Mesenchymal stem cell (in vitro differentiated cells and primary cell): ENCODE results near the gene ADAMTSL1.

Source experiments
- DNase-seq: peaks from one replicate; pipeline ENCODE4 v3.0.0-alpha.2; 2013
- H2AFZ ChIP-seq: one replicate; pipeline ENCODE4 v1.6.1; 2013; ENCODE audit warnings: low read depth, mild to moderate bottlenecking, control low read depth, inconsistent platforms, low read length, moderate library complexity
- H2AK5ac ChIP-seq: 2 replicates; pipeline ENCODE4 v1.6.1; 2013; ENCODE audit warnings: low read length, moderate library complexity, mild to moderate bottlenecking, inconsistent platforms; ENCODE audit not compliant: severe bottlenecking
- H2BK120ac ChIP-seq: one replicate; pipeline ENCODE4 v1.6.1; 2013; ENCODE audit warnings: low read depth, mild to moderate bottlenecking, inconsistent platforms, low read length, moderate library complexity
- H2BK12ac ChIP-seq, 2 experiments: one replicate each; pipeline ENCODE4 v1.6.1; 2013; ENCODE audit warnings: inconsistent platforms in 2 of 2, low read length in 2 of 2, mild to moderate bottlenecking in 2 of 2, moderate library complexity in 2 of 2, control low read depth in 1 of 2
- H2BK15ac ChIP-seq: one replicate; pipeline ENCODE4 v1.6.1; 2013; ENCODE audit warnings: mild to moderate bottlenecking, low read depth, inconsistent platforms; ENCODE audit not compliant: poor library complexity, severe bottlenecking
- H2BK5ac ChIP-seq: 2 replicates; pipeline ENCODE4 v1.6.1; 2013; ENCODE audit warnings: low read depth, mild to moderate bottlenecking, low read length, control low read depth, inconsistent platforms; ENCODE audit not compliant: poor library complexity, severe bottlenecking
- H3K14ac ChIP-seq, 2 experiments: one replicate each; pipeline ENCODE4 v1.6.1; 2013; ENCODE audit warnings: inconsistent platforms in 2 of 2, low read length in 2 of 2, control low read depth in 1 of 2, mild to moderate bottlenecking in 1 of 2, moderate library complexity in 1 of 2
- H3K18ac ChIP-seq, 2 experiments: one replicate each; pipeline ENCODE4 v1.6.1; 2013; ENCODE audit warnings: inconsistent platforms in 2 of 2, low read length in 2 of 2, control low read depth in 1 of 2, low read depth in 1 of 2, mild to moderate bottlenecking in 1 of 2
- H3K23ac ChIP-seq, 2 experiments: one replicate each; pipeline ENCODE4 v1.6.1; 2013; ENCODE audit warnings: inconsistent platforms in 2 of 2, low read length in 2 of 2, mild to moderate bottlenecking in 2 of 2, moderate library complexity in 2 of 2, control low read depth in 1 of 2
- H3K27ac ChIP-seq: 2 replicates; pipeline ENCODE4 v1.5.1; 2013; ENCODE audit warnings: mild to moderate bottlenecking, moderate library complexity, low read length, control low read depth, inconsistent platforms; ENCODE audit not compliant: poor library complexity, severe bottlenecking
- H3K27me3 ChIP-seq, 2 experiments: 2 replicates each; pipeline versions ENCODE4 v1.6.1 to v1.7.0; 2013; ENCODE audit warnings: low read length in 2 of 2, mild to moderate bottlenecking in 2 of 2, moderate library complexity in 2 of 2, control low read depth in 1 of 2, inconsistent platforms in 1 of 2; ENCODE audit not compliant: control insufficient read depth in 1 of 2, insufficient read depth in 1 of 2
- H3K36me3 ChIP-seq, 2 experiments: 2 replicates each; pipeline versions ENCODE4 v1.6.1 to v1.7.0; 2013; ENCODE audit warnings: low read length in 2 of 2, control low read depth in 1 of 2, inconsistent platforms in 1 of 2, low read depth in 1 of 2, mild to moderate bottlenecking in 1 of 2; ENCODE audit not compliant: insufficient read depth in 2 of 2, control insufficient read depth in 1 of 2
- H3K4ac ChIP-seq, 2 experiments: one replicate each; pipeline ENCODE4 v1.6.1; 2013; ENCODE audit warnings: inconsistent platforms in 2 of 2, low read length in 2 of 2, mild to moderate bottlenecking in 2 of 2, moderate library complexity in 2 of 2, control low read depth in 1 of 2, low read depth in 1 of 2
- H3K4me1 ChIP-seq: 2 replicates; pipeline ENCODE4 v1.6.1; 2013; ENCODE audit warnings: low read depth, low read length, control low read depth; ENCODE audit not compliant: control insufficient read depth, insufficient read depth
- H3K4me2 ChIP-seq: 2 replicates; pipeline ENCODE4 v1.6.1; 2013; ENCODE audit warnings: low read length, mild to moderate bottlenecking, inconsistent platforms; ENCODE audit not compliant: poor library complexity, severe bottlenecking
- H3K4me3 ChIP-seq, 2 experiments: 2 replicates each; pipeline versions ENCODE4 v1.5.1 to v1.7.0; 2013; ENCODE audit warnings: low read length in 2 of 2, mild to moderate bottlenecking in 2 of 2, control low read depth in 1 of 2, low read depth in 1 of 2; ENCODE audit not compliant: insufficient read depth in 1 of 2
- H3K79me1 ChIP-seq: replicated peaks from 2 replicates; pipeline ENCODE4 v1.6.1; 2013; ENCODE audit warnings: mild to moderate bottlenecking, control low read depth, low read length, inconsistent platforms; ENCODE audit not compliant: poor library complexity, severe bottlenecking
- H3K9ac ChIP-seq: 2 replicates; pipeline ENCODE4 v1.7.0; 2013; ENCODE audit warnings: mild to moderate bottlenecking, low read length, moderate library complexity
- H3K9me3 ChIP-seq: 2 replicates; pipeline ENCODE4 v1.7.0; 2013; ENCODE audit warnings: mild to moderate bottlenecking, low read length; ENCODE audit not compliant: control insufficient read depth
- H4K8ac ChIP-seq: one replicate; pipeline ENCODE4 v1.6.1; 2013; ENCODE audit warnings: inconsistent platforms, mild to moderate bottlenecking, low read length, moderate library complexity
- H4K91ac ChIP-seq: one replicate; pipeline ENCODE4 v1.6.1; 2013; ENCODE audit warnings: mild to moderate bottlenecking, low read length, inconsistent platforms
- WGBS: methylation state at CpG from one replicate; pipeline ENCODE4 v1.1.7; 2013; ENCODE audit warnings: mixed read lengths; 5-methylcytosine and 5-hydroxymethylcytosine counted together

The ADAMTSL1 gene

DNA sequence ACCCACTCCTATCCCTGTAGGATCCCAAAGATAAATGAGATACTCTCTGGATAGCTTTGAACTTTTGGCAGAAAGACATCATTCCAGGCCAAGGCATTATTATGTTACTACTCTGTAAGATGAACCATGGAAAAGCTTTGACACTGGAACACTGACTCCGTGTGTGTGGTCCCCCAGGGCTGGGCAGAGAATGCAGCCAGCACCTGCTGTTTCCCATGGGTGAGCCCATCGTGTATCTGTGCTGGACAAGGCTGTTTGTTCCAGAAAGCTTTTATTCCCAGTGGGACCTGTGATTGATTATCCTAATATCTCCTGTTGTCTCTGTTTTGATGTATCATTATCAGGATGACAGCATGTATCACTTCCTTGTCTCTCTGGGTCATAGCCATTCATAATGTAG is 304.2 kb downstream of the ADAMTSL1 start:
- Histone ChIP-seq H2BK12ac (no peak overlapping the region), H3K27ac (no peak overlapping the region), H3K4me1 (peaks cover 10% of the 10 kb centered on the region), H3K4ac (no peak overlapping the region), H2BK5ac (no peak overlapping the region), H3K18ac (no peak overlapping the region), H3K9me3 (no peaks in the 10 kb centered on the region), H2BK15ac (no peak overlapping the region), H3K9ac (no peak overlapping the region), H3K79me1 (no peaks in the 10 kb centered on the region), H2AK5ac (no peak overlapping the region), H4K91ac (no peak overlapping the region), H3K4me2 (no peak overlapping the region), H3K27me3 (no peaks in the 10 kb centered on the region), H2AFZ (no peak overlapping the region), H4K8ac (no peak overlapping the region), H3K23ac (no peak overlapping the region), H3K36me3 (peaks cover 14 to 99% of the 10 kb centered on the region in 2 experiments), H3K4me3 (no peak overlapping the region), H3K14ac (no peak overlapping the region), H2BK120ac (no peak overlapping the region)
- WGBS, result 91% methylated on average over 2 of the region's 2 CpGs
- no peak for DNase-seq

GRCh38 chr9:18778846-18779245 is 304.9 kb downstream of the ADAMTSL1 start:
- H3K4me1 ChIP-seq, result peaks cover 10% of the 10 kb centered on the region
- H3K36me3 ChIP-seq, result peaks cover 14 to 100% of the 10 kb centered on the region in 2 experiments
- no peak overlapping the region for H2BK5ac ChIP-seq
- H3K4me3 ChIP-seq, result no peak overlapping the region
- no peak overlapping the region for H2BK120ac ChIP-seq
- H3K27me3 ChIP-seq, result no peaks in the 10 kb centered on the region
- no peak overlapping the region for H2AFZ ChIP-seq
- H3K9ac ChIP-seq, result no peak overlapping the region
- H4K8ac ChIP-seq, result no peak overlapping the region
- H3K27ac ChIP-seq, result no peak overlapping the region
- WGBS, result 84% methylated on average over 2 of the region's 2 CpGs
- no peaks in the 10 kb centered on the region for H3K79me1 ChIP-seq
- no peak overlapping the region for H3K14ac ChIP-seq
- no peak for DNase-seq
- no peaks in the 10 kb centered on the region for H3K9me3 ChIP-seq
- H2AK5ac ChIP-seq, result no peak overlapping the region
- no peak overlapping the region for H3K23ac ChIP-seq
- no peak overlapping the region for H4K91ac ChIP-seq
- H2BK15ac ChIP-seq, result no peak overlapping the region
- no peak overlapping the region for H3K18ac ChIP-seq
- no peak overlapping the region for H3K4ac ChIP-seq
- H3K4me2 ChIP-seq, result no peak overlapping the region
- H2BK12ac ChIP-seq, result no peak overlapping the region

DNA sequence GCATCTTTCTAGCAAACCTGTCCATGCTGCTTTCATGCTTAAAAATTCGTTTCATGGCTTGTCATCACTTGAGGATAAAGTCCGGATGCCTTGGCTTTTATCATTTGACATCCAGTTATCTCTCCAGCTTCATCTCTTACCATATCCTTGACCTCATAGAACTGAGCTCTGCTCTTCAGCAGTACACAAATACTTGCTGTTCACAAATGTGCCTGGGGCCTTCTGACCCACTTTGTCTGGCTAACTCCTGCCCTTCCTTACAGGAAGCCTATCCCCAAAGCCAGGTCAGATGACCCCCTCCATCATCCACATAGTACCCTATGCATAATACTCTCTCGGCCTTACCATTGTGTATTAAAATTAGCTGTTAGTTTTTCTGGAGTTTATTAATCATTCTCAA is 310.0 kb downstream of the ADAMTSL1 start:
- Histone ChIP-seq H2BK15ac (no peak overlapping the region), H3K4me3 (no peak overlapping the region), H3K4me2 (no peak overlapping the region), H3K79me1 (no peaks in the 10 kb centered on the region), H3K4ac (no peak overlapping the region), H3K23ac (no peak overlapping the region), H3K27ac (no peak overlapping the region), H2AFZ (no peak overlapping the region), H3K9ac (no peak overlapping the region), H3K36me3 (peaks cover 0 to 90% of the 10 kb centered on the region in 2 experiments), H2AK5ac (no peak overlapping the region), H3K27me3 (no peaks in the 10 kb centered on the region), H3K18ac (no peak overlapping the region), H4K8ac (no peak overlapping the region), H2BK5ac (no peak overlapping the region), H2BK12ac (no peak overlapping the region), H3K14ac (no peak overlapping the region), H3K9me3 (no peaks in the 10 kb centered on the region), H3K4me1 (peaks cover 2% of the 10 kb centered on the region), H4K91ac (no peak overlapping the region), H2BK120ac (no peak overlapping the region)
- no peak for DNase-seq
- WGBS, result 47% methylated on average over 2 of the region's 3 CpGs

- H4K8ac ChIP-seq, result no peak overlapping the region
- no peak overlapping the region for H3K4me2 ChIP-seq
- no peaks in the 10 kb centered on the region for H3K9me3 ChIP-seq
- H2BK120ac ChIP-seq, result no peak overlapping the region
- H2BK15ac ChIP-seq, result no peak overlapping the region
- H3K4me1 ChIP-seq, result peaks cover 2% of the 10 kb centered on the region
- no peak overlapping the region for H3K9ac ChIP-seq
- H2BK5ac ChIP-seq, result no peak overlapping the region
- WGBS, result 100% methylated on average over 2 of the region's 2 CpGs
- H3K4me3 ChIP-seq, result no peak overlapping the region
- H2AK5ac ChIP-seq, result no peak overlapping the region
- no peak overlapping the region for H3K18ac ChIP-seq
- peaks cover 0 to 90% of the 10 kb centered on the region in 2 experiments for H3K36me3 ChIP-seq
- H3K27ac ChIP-seq, result no peak overlapping the region
- H2AFZ ChIP-seq, result no peak overlapping the region
- no peak overlapping the region for H2BK12ac ChIP-seq
- H3K79me1 ChIP-seq, result no peaks in the 10 kb centered on the region
- no peaks in the 10 kb centered on the region for H3K27me3 ChIP-seq
- H3K14ac ChIP-seq, result no peak overlapping the region
- no peak overlapping the region for H4K91ac ChIP-seq
- H3K4ac ChIP-seq, result no peak overlapping the region
- H3K23ac ChIP-seq, result no peak overlapping the region
- no peak for DNase-seq
Observed at GRCh38 chr9:18785604-18786003, 311.7 kb downstream of the ADAMTSL1 start.
